Right lobe of liver (tissue), 4 donors: ENCODE data around the gene CST6.

ENCODE experiments used
- CTCF ChIP-seq, 4 donors: fragments of 200-600 bp in 3 of 4; fragments of 450-650 bp in 1 of 4; IDR thresholded peaks; one replicate each; pipeline versions ENCODE4 v1.5.1 to v1.8.0; 2016 to 2022; ENCODE audit warnings: antibody characterized with exemption in 4 of 4, mild to moderate bottlenecking in 2 of 4
- POLR2A ChIP-seq: fragments of 450-650 bp; IDR thresholded peaks from one replicate; pipeline ENCODE4 v1.6.1; 2017; ENCODE audit warnings: antibody characterized with exemption, mild to moderate bottlenecking
- donor health status: DM: no; HTN: no; CAD: no.
- donor health status: DM: no; HTN: no; CAD: no.
- donor health status: DM: no; HTN: yes; CAD: no.

DNA sequence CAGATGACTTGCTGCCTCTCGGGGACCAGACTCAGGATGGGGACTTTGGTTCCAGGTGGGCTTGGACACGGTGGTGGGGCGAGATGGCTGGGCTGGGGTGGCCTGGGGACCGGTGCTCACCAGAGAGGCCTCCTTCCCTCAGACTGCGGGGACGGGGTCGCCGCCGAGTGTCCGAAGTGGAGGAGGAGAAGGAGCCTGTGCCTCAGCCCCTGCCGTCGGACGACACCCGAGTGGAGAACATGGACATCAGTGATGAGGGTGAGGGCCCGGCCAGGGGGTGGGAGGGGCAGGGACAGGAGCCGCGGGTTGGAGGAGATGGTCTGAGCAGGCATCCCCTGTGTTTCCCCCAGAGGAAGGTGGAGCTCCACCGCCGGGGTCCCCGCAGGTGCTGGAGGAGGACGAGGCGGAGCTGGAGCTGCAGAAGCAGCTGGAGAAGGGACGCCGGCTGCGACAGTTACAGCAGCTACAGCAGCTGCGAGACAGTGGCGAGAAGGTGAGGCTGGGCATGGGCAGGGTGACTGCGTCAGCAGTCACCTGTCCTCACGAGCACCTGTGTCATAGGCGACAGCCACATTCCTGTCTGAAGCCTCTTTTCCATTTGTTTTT lies 44.4 kb upstream of the CST6 start:
- no peak for TF ChIP-seq POLR2A
- TF ChIP-seq CTCF (IDR thresholded peaks at IDR 0.05) = no peak
